Subcutaneous adipose tissue (tissue), 4 donors: ENCODE results near the gene SET. TPM values are rescaled to one million over a fixed set of nuclear protein-coding genes. Genes with fewer than 3 reads are reported as not detected.

Experiments used
- CTCF ChIP-seq: fragments of 450-650 bp; IDR thresholded peaks from one replicate; pipeline ENCODE4 v1.5.1; 2016; ENCODE audit warnings: low read depth, mild to moderate bottlenecking, control low read depth, antibody characterized with exemption, moderate library complexity
- small RNA-seq: library from RNA; depleted of rRNA; stranded (forward); fragments of <200 nt; gene quantifications from one replicate; pipeline ENCODE3, GENCODE V24; 2016
- total RNA-seq, 4 donors: library from RNA; depleted of rRNA; stranded (reverse); fragments of >200 nt; gene quantifications; one replicate each; pipeline ENCODE4 v1.1.0, GENCODE V29; 2016

SET gene
- total RNA-seq, 4 donors from 2014 or later = 116 to 160 (median 146) TPM

- no peak for TF ChIP-seq CTCF
Observed at GRCh38 chr9:128742401-128742800, 53.4 kb downstream of the SET start.

GRCh38 chr9:128743421-128743820 is 54.4 kb downstream of the SET start:
- no peak for TF ChIP-seq CTCF

Small RNA genes lying within 50 kb of the gene (small RNA-seq; reads per million reads assigned to genes)
- gene RF00017 (not detected), gene RN7SL560P (not detected)

Other genes starting within 250 kb of the SET start
- gene ODF2, start 233.2 kb upstream of the SET start, total RNA-seq = 10 to 100 TPM; 13.4 to 22.2 (median 16.5) TPM
- 10 to 100 TPM; 21.0 to 33.0 (median 23.4) TPM for gene GLE1, start 184.5 kb upstream of the SET start, total RNA-seq
- gene SPTAN1, start 136.6 kb upstream of the SET start, total RNA-seq = 100 to 1,000 TPM; 185 to 310 (median 275) TPM
- gene DYNC2I2, start 32.4 kb upstream of the SET start, total RNA-seq = 10 to 100 TPM; 15.0 to 21.4 (median 18.5) TPM
- 10 to 100 TPM in 1 of 4 donors, 1 to 10 TPM in 3; 1.3 to 13.2 (median 4.7) TPM for gene PKN3, start 13.3 kb downstream of the SET start, total RNA-seq
- 10 to 100 TPM; 11.7 to 36.5 (median 27.0) TPM for gene ZDHHC12, start 34.9 kb downstream of the SET start, total RNA-seq
- 10 to 100 TPM; 30.9 to 80.1 (median 34.7) TPM for gene ZER1, start 82.7 kb downstream of the SET start, total RNA-seq
- 10 to 100 TPM in 3 of 4 donors, 1 to 10 TPM in 1; 9.0 to 27.9 (median 12.4) TPM for gene TBC1D13, start 98.0 kb downstream of the SET start, total RNA-seq
- gene ENDOG, start 129.3 kb downstream of the SET start, total RNA-seq = 10 to 100 TPM; 12.1 to 29.8 (median 19.9) TPM
- 10 to 100 TPM; 20.2 to 38.1 (median 23.7) TPM for gene SPOUT1, start 140.6 kb downstream of the SET start, total RNA-seq
- gene KYAT1, start 192.7 kb downstream of the SET start, total RNA-seq = 1 to 10 TPM; 1.5 to 7.5 (median 2.1) TPM
- gene LRRC8A, start 192.9 kb downstream of the SET start, total RNA-seq = 10 to 100 TPM; 17.2 to 78.6 (median 24.4) TPM
- gene PHYHD1, start 231.8 kb downstream of the SET start, total RNA-seq = 10 to 100 TPM; 16.1 to 82.3 (median 29.9) TPM